ENCODE data around the gene KBTBD13. TPM values are rescaled to one million over a fixed set of nuclear protein-coding genes. Genes with fewer than 3 reads are reported as not detected.
"Not testable (repeated sequence)": the region's sequence is repeated elsewhere in the genome, so short reads cannot be mapped to it uniquely, and the experiment has no call there.

KBTBD13 gene
- total RNA-seq, 1 donor from 2014 or later = not detected

- DNase-seq (ENCODE audit: low read depth) = no peak
- TF ChIP-seq, protein P1, sequence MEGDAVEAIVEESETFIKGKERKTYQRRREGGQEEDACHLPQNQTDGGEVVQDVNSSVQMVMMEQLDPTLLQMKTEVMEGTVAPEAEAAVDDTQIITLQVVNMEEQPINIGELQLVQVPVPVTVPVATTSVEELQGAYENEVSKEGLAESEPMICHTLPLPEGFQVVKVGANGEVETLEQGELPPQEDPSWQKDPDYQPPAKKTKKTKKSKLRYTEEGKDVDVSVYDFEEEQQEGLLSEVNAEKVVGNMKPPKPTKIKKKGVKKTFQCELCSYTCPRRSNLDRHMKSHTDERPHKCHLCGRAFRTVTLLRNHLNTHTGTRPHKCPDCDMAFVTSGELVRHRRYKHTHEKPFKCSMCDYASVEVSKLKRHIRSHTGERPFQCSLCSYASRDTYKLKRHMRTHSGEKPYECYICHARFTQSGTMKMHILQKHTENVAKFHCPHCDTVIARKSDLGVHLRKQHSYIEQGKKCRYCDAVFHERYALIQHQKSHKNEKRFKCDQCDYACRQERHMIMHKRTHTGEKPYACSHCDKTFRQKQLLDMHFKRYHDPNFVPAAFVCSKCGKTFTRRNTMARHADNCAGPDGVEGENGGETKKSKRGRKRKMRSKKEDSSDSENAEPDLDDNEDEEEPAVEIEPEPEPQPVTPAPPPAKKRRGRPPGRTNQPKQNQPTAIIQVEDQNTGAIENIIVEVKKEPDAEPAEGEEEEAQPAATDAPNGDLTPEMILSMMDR (IDR thresholded peaks at IDR 0.05; ENCODE audit: insufficient read depth, low read length, poor library complexity, severe bottlenecking) = no peak
These were observed 19.2 kb downstream of the KBTBD13 start for GRCh38 chr15:65095747-65096104.

DNA sequence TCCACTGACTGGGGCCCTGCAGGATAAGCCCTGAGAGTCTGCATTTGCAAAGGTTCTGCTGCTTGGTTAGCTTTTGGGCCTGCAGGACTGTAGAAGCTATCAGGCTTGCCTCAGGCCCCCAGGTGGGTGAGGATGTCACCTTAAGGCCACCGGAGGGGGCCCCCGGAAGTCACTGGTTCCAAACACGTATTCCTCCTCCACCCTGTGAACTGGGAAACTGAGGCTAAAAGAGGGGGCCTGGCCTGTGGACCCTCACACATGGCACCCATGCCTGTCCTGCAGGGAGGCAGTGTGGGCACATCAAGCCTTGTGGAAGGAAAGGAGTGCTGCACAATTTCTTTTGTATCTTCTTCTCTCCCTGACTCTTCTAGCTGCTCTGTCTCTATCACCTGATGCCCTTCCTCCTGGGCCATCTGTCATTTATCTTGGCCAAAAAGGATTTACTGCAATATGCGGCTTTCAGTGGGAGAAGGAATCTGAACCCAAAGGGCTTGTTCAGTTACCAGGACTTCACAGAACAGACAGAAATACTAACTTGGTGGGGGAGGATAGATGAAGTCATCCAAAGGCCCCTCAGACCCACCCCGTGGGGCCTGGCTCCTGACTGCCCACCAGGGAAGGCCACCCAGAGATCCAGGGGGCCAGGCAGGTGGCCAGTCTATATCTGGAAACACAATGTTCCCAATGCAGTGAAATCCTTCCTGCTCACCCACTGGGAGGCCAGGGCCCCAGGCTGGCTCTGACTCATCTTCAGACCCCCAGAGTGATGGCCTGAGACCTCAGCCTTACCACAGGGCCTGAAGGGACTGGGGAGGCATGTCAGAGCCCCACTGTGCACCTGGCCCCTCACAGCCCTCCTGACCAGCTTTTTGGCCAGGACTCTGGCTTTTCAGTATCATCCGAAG, 20.2 kb downstream of the KBTBD13 start:
- H3K27me3 ChIP-seq (ENCODE audit: control insufficient read depth, insufficient read depth, low read length) = no peaks in the 10 kb centered on the region
- peaks cover 4% of the 10 kb centered on the region for H3K36me3 ChIP-seq (ENCODE audit: control insufficient read depth, insufficient read depth, low read length)
- no peak overlapping the region for H3K4me3 ChIP-seq (ENCODE audit: low read depth, low read length)
- TF ChIP-seq, protein P1 (IDR thresholded peaks at IDR 0.05; ENCODE audit: insufficient read depth, low read length, poor library complexity, severe bottlenecking) = no peak
- no peak for DNase-seq (ENCODE audit: low read depth)

More at GRCh38 chr15:65095747-65096104, 19.2 kb downstream of the KBTBD13 start:
- no peak overlapping the region for H3K4me3 ChIP-seq (ENCODE audit: low read depth, low read length)
- no peaks in the 10 kb centered on the region for H3K27me3 ChIP-seq (ENCODE audit: control insufficient read depth, insufficient read depth, low read length)
- peaks cover 4% of the 10 kb centered on the region for H3K36me3 ChIP-seq (ENCODE audit: control insufficient read depth, insufficient read depth, low read length)

DNA sequence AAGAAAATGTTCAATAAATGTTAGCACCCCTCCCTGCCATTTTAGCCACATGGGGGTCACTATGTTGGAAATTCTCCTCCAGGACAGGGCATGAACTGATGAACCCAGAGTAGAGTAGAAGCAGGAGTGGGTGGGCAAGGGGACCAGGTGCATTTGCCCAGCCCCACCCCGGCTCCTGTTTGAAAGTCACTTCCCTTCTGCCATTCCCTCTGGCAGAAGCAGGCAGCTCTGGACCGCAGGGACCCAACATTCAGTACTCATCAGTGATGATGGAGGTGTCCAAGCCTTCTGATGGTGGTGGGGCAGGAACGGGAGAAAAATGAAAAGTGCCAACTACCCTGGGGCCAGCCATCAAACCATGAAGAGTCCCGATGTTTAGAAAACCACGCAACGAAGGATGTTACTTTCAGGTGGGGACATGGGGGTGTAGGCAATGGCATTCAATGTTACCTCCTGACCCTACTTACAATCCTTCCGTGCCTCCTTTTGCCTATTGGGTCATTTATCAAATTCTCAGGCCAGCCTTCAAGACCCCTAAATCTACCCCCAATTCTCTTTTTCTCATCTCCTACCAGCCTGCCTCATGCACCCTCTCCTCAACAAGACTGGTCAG, 21.2 kb downstream of the KBTBD13 start:
- no peaks in the 10 kb centered on the region for H3K27me3 ChIP-seq (ENCODE audit: control insufficient read depth, insufficient read depth, low read length)
- TF ChIP-seq, protein P1 (IDR thresholded peaks at IDR 0.05; ENCODE audit: insufficient read depth, low read length, poor library complexity, severe bottlenecking) = no peak
- no peak overlapping the region for H3K4me3 ChIP-seq (ENCODE audit: low read depth, low read length)
- H3K36me3 ChIP-seq (ENCODE audit: control insufficient read depth, insufficient read depth, low read length) = peaks cover 4% of the 10 kb centered on the region
- no peak for DNase-seq (ENCODE audit: low read depth)

DNA sequence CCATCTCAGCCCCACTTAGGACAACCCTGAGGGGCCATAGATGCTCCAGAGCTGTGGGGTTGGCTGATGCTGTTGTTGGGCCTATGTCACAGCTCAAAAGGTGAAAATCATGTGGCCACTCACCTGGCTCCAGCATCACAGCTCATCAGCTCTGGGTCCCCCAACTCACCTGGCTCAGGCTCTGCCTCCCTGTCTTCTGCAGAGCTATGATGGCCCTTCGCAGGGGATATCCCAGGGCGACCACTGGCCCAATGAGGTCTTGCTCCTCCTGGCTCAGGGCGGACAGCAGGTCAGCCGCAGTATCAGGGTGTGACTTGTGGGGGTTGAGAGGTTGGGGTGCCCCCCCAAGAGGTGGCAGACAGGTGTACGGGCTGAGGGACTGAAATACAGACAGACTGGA, 22.8 kb downstream of the KBTBD13 start:
- Histone ChIP-seq H3K4me3 (ENCODE audit: low read depth, low read length) (no peak overlapping the region), H3K27me3 (ENCODE audit: control insufficient read depth, insufficient read depth, low read length) (no peaks in the 10 kb centered on the region), H3K36me3 (ENCODE audit: control insufficient read depth, insufficient read depth, low read length) (peaks cover 4% of the 10 kb centered on the region)
- TF ChIP-seq, protein P1 (IDR thresholded peaks at IDR 0.05; ENCODE audit: insufficient read depth, low read length, poor library complexity, severe bottlenecking) = no peak
- DNase-seq (ENCODE audit: low read depth) = no peak

GRCh38 chr15:65099801-65100200, 23.3 kb downstream of the KBTBD13 start:
- H3K36me3 ChIP-seq (ENCODE audit: control insufficient read depth, insufficient read depth, low read length); DNase-seq (ENCODE audit: low read depth); H3K27me3 ChIP-seq (ENCODE audit: control insufficient read depth, insufficient read depth, low read length); H3K4me3 ChIP-seq (ENCODE audit: low read depth, low read length): not testable (repeated sequence)

- no peak overlapping the region for H3K4me3 ChIP-seq (ENCODE audit: low read depth, low read length)
- TF ChIP-seq, protein P1 (IDR thresholded peaks at IDR 0.05; ENCODE audit: insufficient read depth, low read length, poor library complexity, severe bottlenecking) = no peak
These were observed 23.9 kb downstream of the KBTBD13 start for GRCh38 chr15:65100442-65100841.

More at GRCh38 chr15:65100442-65100841, 23.9 kb downstream of the KBTBD13 start:
- peaks cover 4% of the 10 kb centered on the region for H3K36me3 ChIP-seq (ENCODE audit: control insufficient read depth, insufficient read depth, low read length)
- H3K27me3 ChIP-seq (ENCODE audit: control insufficient read depth, insufficient read depth, low read length) = no peaks in the 10 kb centered on the region
- no peak for DNase-seq (ENCODE audit: low read depth)
